Thyroid gland (tissue), 4 donors: ENCODE results near the gene PLXDC2. TPM values are rescaled to one million over a fixed set of nuclear protein-coding genes. Genes with fewer than 3 reads are reported as not detected.

ENCODE experiments used
- DNase-seq, 2 donors: peaks; one replicate each; pipeline ENCODE4 v3.0.0-alpha.2; 2019
- H3K27ac ChIP-seq, 3 donors: fragments of 200-600 bp; sonication (generic); 1 replicate in 2 of 3; 2 replicates in 1 of 3; pipeline ENCODE4 v1.5.1; 2016 to 2019; ENCODE audit warnings: mild to moderate bottlenecking in 1 of 3, moderate library complexity in 1 of 3
- H3K27me3 ChIP-seq: fragments of 200-600 bp; sonication (generic); one replicate; pipeline ENCODE4 v1.5.1; 2019
- H3K36me3 ChIP-seq, 2 donors: fragments of 200-600 bp; sonication (generic); one replicate each; pipeline ENCODE4 v1.5.1; 2016 to 2019
- H3K4me1 ChIP-seq, 2 donors: fragments of 200-600 bp; sonication (generic); one replicate each; pipeline ENCODE4 v1.5.1; 2017 to 2019
- H3K4me3 ChIP-seq, 3 donors: fragments of 200-600 bp; sonication (generic); replicated peaks in 1 of 3; 1 replicate in 2 of 3; 2 replicates in 1 of 3; pipeline ENCODE4 v1.5.1; 2016; ENCODE audit warnings: mild to moderate bottlenecking in 1 of 3
- H3K9me3 ChIP-seq: fragments of 200-600 bp; sonication (generic); one replicate; pipeline ENCODE4 v1.5.1; 2017
- CTCF ChIP-seq, 6 experiments: fragments of 200-600 bp in 3 of 6; fragments of 450-650 bp in 3 of 6; sonication (generic) in 3 of 6; IDR thresholded peaks; one replicate each; pipeline ENCODE4 v1.5.1; 2016 to 2019; ENCODE audit warnings: antibody characterized with exemption in 6 of 6, mild to moderate bottlenecking in 2 of 6, inconsistent platforms in 1 of 6, moderate library complexity in 1 of 6
- POLR2A ChIP-seq, 2 donors: fragments of 450-650 bp; IDR thresholded peaks; one replicate each; pipeline ENCODE4 v1.6.1; 2017; ENCODE audit warnings: antibody characterized with exemption in 2 of 2, mild to moderate bottlenecking in 2 of 2, moderate library complexity in 1 of 2
- WGBS, 2 donors: methylation state at CpG; one replicate each; pipeline ENCODE4 v1.1.5; 2017; 5-methylcytosine and 5-hydroxymethylcytosine counted together
- intact Hi-C: fragments of 100-400 bp; cut with DNase I; formaldehyde crosslinking; loops from one replicate; pipeline ENCODE4 v1.15.1; 2023
- total RNA-seq, 4 donors: library from RNA; depleted of rRNA; stranded (reverse); fragments of >200 nt; gene quantifications; one replicate each; pipeline ENCODE4 v1.2.3, GENCODE V29; 2016

The PLXDC2 gene
- total RNA-seq, 4 donors from 2014 or later: 44.6 to 91.0 (median 47.6) TPM

- no peaks in the 10 kb centered on the region for H3K9me3 ChIP-seq
- no peak overlapping the region for H3K4me3 ChIP-seq
- TF ChIP-seq CTCF (IDR thresholded peaks at IDR 0.05) (no peak), POLR2A (IDR thresholded peaks at IDR 0.05) (no peak)
- no peak for DNase-seq
- H3K36me3 ChIP-seq: no peaks in the 10 kb centered on the region
- intact Hi-C loops: no loop called here
- H3K4me1 ChIP-seq: peaks cover under 1 to 8% of the 10 kb centered on the region in 2 donors
- H3K27me3 ChIP-seq: no peaks in the 10 kb centered on the region
- no peak overlapping the region for H3K27ac ChIP-seq
These were observed 97.8 kb downstream of the PLXDC2 start for GRCh38 chr10:19913987-19914386.

- Histone ChIP-seq H3K27ac (no peak overlapping the region), H3K27me3 (no peaks in the 10 kb centered on the region), H3K36me3 (no peaks in the 10 kb centered on the region), H3K4me3 (no peak overlapping the region), H3K4me1 (peaks cover 3 to 19% of the 10 kb centered on the region in 2 donors), H3K9me3 (no peaks in the 10 kb centered on the region)
- DNase-seq: no peak
- intact Hi-C loops: no loop called here
- no peak for TF ChIP-seq POLR2A (IDR thresholded peaks at IDR 0.05)
- no peak for TF ChIP-seq CTCF (IDR thresholded peaks at IDR 0.05)
These were observed 98.9 kb downstream of the PLXDC2 start for GRCh38 chr10:19915125-19915524.

- DNase-seq: no peak
- Histone ChIP-seq H3K9me3 (no peaks in the 10 kb centered on the region), H3K4me1 (peaks cover 3 to 19% of the 10 kb centered on the region in 2 donors), H3K36me3 (no peaks in the 10 kb centered on the region), H3K4me3 (no peak overlapping the region), H3K27ac (no peak overlapping the region), H3K27me3 (no peaks in the 10 kb centered on the region)
- WGBS, 2 donors: 98 to 99% methylated on average over 3 of the region's 3 CpGs
- TF ChIP-seq CTCF (IDR thresholded peaks at IDR 0.05) (no peak), POLR2A (IDR thresholded peaks at IDR 0.05) (no peak)
- intact Hi-C loops: no loop called here
These were observed 99.6 kb downstream of the PLXDC2 start for GRCh38 chr10:19915816-19916215.

DNA sequence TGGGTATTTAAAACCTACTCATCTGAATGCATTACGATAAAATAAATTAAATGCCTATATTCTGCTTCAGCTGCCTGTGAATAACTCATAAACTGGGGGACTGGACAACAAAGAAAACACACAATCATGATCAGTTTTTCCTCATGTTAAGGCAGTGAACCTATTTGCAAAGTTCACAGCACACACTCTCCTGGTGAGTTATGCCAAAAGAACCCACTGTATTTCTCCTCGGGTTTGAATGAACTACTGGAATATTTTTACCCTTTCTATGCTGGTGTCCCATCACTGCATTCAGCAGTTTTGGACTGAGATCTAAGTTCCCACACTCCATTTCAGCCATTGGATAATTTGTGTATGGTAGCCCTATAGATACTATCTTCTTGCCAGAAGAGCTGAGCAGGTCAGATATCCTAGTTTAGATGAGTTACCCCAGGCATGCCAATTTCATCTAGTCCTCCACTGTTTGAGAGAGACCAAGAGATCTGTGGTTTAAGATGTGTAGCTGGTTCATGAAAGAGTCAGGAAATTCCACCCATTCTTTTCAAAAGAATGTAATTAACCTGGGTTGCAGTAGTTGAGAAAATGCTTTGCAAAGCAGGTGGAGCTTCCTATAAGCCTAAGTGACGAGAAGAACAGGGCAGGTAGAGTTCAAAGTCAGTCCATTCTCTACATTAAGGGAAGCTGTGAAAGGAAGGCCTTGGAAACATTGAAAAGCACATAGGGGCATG is 101.7 kb downstream of the PLXDC2 start:
- H3K9me3 ChIP-seq: no peaks in the 10 kb centered on the region
- H3K4me3 ChIP-seq: no peak overlapping the region
- intact Hi-C loops: no loop called here
- H3K27me3 ChIP-seq: no peaks in the 10 kb centered on the region
- peaks cover 12 to 29% of the 10 kb centered on the region in 2 donors for H3K4me1 ChIP-seq
- DNase-seq: no peak
- H3K27ac ChIP-seq: no peak overlapping the region
- TF ChIP-seq CTCF (IDR thresholded peaks at IDR 0.05): no peak
- TF ChIP-seq POLR2A (IDR thresholded peaks at IDR 0.05): no peak
- WGBS, 2 donors: 68 to 82% methylated on average over 3 of the region's 3 CpGs
- H3K36me3 ChIP-seq: no peaks in the 10 kb centered on the region

DNA sequence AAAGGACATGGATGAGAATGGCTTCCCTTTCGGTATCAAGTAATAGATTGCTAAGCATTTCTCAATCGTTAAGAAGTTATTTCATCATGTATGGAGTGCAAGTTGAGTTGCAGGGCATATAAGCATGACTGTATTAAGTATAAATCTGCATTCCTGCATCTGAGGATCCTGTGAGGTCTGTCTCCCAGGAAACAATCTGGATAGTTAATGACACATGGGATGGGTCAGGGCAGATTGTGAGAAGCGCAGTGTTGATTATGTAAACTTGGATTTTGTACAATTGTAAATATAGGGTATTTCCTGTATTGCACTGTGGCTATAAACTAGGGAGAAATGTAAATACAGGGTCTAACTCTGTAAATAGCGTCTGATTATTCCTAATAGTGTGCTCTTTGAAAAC is 102.6 kb downstream of the PLXDC2 start:
- no peaks in the 10 kb centered on the region for H3K36me3 ChIP-seq
- H3K27ac ChIP-seq: no peak overlapping the region
- intact Hi-C loops: no loop called here
- H3K4me3 ChIP-seq: no peak overlapping the region
- peaks cover 14 to 32% of the 10 kb centered on the region in 2 donors for H3K4me1 ChIP-seq
- TF ChIP-seq CTCF (IDR thresholded peaks at IDR 0.05) (no peak), POLR2A (IDR thresholded peaks at IDR 0.05) (no peak)
- DNase-seq: no peak
- no peaks in the 10 kb centered on the region for H3K27me3 ChIP-seq
- 87 to 89% methylated on average over 4 of the region's 4 CpGs for WGBS, 2 donors
- H3K9me3 ChIP-seq: no peaks in the 10 kb centered on the region
